Activated T-cell treated with anti-CD3 and anti-CD28 coated beads for 24 hours (primary cell): ENCODE data around the gene TEX22.

Source experiments
- DNase-seq: peaks from one replicate; pipeline ENCODE4 v3.0.0-alpha.2; 2020; ENCODE audit warnings: low read depth

The TEX22 gene

GRCh38 chr14:105439710-105440553 is 41.6 kb downstream of the TEX22 start:
- no peak for DNase-seq

DNA sequence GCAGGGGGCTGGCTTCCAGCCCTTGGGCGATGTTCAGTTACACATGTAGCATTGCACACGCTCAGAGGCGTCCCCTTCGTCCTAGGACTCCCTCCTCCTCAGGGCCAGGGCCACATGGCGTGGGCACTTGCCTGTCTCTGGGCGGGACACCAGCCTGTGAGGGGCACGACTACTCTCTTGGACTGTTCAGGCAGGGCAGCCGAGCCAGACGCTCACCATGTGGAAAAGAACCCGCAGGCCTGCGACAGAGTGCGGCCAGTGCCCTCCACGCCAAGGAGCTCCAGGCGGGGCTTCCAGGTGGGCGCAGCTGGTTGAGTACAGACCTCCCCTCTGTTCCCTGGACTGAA is 42.2 kb downstream of the TEX22 start:
- DNase-seq, result no peak

GRCh38 chr14:105440992-105441391 is 42.7 kb downstream of the TEX22 start:
- DNase-seq, result no peak

DNA sequence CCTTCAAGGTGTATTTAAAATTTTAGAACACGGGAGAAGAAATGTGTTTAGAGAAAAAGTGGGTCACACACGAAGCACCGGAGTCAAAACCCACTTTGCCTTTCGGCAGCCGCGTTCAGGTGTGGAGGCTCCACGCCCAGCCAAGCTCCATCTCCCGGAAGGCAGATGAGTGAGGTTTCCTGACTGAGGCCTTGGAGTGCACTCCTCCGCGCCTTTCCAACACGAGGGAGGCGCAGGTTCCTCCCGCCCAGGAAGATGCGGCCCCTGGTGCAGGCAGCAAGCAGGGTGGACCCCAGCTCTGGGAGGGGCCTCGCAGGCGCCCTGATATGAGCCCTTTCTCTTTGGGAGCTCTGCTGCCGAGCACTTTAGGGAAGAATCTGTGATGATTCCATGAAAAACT is 43.8 kb downstream of the TEX22 start:
- no peak for DNase-seq

DNA sequence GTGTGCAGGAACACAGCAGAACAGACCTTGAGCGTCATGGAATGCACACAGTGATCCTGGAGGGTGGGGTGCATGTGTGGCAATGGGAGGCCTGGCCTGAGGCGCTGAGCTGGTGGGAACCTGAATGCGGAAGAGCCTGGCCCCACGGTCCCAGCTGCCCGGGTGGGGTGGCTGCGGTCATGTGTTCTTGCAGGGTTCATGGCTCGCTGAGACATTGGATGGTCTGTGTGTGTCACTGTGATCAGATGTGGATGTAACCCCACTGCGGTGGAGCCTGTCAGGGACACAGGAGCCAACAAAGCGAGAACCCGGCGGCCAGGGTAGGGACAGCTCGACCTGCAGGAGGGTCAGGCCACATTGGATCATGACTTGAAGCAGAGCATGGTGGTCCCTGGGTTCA is 44.5 kb downstream of the TEX22 start:
- no peak for DNase-seq

DNA sequence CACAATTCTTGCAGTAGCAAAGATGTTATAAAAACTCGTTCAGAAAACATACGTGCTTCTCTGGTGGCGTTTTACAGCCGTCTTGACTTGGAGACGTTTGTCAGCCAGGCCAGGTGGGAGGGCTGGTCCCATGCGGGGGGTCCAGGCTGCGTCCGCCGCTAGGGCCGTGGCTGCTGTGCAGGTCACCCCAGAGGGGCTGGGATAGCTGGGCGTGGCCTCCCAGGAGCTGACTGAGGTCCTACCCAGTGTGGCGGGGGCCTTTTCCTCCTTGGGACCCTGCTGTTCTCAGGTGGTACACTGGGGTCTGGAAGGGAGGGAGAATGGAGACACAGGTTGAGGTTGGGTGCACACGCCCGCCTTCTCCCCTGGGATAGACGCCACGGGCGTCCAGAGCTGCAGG is 46.5 kb downstream of the TEX22 start:
- DNase-seq, result no peak

DNA sequence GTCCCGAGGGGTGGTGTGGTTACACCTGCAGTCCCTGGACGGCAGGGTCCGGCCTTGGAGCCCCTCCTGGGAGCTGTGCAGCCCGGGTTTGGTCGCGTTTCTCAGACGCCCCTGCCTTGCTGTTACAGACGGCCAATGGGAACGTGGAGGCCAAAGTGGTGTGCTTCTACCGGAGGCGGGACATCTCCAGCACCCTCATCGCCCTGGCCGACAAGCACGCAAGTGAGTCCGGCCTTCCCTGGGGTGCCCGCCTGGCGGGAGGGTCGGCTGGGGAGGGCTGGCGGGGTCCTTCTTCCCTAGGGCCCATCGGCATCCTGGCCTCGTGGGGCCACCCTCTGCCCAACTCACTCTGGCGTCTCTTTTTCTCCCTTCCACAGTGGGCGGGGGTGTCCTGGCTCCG is 47.0 kb downstream of the TEX22 start:
- no peak for DNase-seq

DNA sequence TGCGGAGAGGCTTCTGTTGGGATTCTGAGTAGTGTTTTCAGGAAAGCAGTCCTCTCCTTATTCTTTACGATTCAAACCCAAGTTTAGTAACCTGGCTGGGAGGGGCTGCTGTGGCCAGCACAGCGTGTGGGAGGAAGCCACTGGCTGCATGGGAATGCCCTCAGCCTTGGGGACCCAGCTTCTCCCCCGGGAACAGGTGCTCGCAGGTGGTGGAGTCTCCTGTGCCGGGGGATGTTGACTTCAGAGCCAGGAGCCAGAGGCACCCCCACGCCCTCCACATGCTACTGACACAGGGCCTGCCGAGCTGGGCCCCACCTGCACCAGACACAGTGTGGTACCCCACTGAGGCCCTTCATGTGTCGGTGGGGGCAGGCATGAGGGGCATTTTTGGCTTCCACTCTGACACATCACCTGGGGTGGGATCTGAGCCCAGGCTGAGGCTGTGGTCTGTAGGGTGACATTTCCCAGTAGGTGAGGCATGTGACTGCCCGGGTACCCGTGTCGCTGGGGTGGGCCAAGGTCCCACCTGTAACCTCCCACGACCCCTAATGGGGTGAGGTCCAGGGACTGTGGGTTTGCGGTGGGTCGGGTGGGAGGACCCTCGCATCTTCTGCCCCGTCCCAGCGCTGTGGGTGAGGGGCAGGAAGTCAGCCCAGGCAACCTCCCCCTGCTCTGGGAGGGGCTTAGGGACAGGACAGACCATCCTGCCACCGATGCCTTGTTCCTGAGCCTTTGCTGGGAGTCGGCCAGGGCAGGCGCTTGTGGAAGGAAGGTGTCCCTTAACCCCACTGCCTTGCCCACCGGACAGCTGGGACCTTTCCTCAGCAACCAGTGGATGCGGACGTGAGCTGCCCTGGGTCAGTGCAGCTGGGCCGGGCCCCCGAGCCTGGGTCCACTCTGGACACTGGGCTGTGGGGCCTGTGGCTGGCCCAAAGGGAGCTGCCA is 47.8 kb downstream of the TEX22 start:
- no peak for DNase-seq

DNA sequence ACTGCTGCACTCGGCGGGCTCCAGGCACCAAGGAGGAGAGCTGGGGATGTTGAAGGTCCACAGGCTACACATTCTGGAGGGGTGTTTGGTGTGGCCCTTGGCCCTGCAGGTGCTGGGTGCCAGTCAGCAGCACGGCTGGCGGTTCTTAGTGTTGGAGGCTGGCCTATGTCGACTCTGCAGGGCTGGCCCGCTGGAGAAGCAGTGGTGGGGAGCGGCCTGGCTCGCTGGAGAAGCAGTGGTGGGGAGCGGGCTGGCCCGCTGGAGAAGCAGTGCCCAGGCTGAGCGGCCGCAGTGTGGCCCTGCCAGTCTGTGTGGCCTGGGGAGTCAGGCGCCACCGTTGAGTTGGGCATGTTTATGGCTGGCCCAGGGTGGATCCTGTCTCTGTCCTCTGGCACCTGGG is 48.6 kb downstream of the TEX22 start:
- no peak for DNase-seq

- DNase-seq, result no peak
Observed at GRCh38 chr14:105447651-105448640, 49.6 kb downstream of the TEX22 start.

DNA sequence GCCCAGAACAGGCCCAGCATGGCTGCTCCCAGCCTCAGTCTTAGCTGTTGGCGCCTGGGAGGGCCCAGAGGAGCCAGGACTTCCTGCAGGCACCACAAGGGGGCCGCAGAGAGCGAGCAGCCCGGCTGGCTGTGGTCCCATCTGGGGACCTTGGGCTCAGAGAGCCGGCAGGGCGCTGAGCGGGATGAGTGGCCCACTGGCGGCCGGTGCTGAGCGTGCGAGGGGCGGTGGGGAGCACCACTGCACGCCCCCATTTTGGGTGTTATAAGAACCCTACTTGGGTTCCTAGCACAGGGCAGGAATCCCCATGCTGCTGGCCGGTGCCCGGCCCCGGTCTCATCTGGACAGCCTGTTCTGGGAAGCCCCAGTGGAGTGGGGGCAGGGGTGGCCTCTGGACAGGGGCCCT is 50.4 kb downstream of the TEX22 start:
- peak; percentile 52 for DNase-seq

GRCh38 chr14:105449276-105450122 is 51.2 kb downstream of the TEX22 start:
- no peak for DNase-seq

GRCh38 chr14:105450123-105450505 is 51.8 kb downstream of the TEX22 start:
- no peak for DNase-seq

DNA sequence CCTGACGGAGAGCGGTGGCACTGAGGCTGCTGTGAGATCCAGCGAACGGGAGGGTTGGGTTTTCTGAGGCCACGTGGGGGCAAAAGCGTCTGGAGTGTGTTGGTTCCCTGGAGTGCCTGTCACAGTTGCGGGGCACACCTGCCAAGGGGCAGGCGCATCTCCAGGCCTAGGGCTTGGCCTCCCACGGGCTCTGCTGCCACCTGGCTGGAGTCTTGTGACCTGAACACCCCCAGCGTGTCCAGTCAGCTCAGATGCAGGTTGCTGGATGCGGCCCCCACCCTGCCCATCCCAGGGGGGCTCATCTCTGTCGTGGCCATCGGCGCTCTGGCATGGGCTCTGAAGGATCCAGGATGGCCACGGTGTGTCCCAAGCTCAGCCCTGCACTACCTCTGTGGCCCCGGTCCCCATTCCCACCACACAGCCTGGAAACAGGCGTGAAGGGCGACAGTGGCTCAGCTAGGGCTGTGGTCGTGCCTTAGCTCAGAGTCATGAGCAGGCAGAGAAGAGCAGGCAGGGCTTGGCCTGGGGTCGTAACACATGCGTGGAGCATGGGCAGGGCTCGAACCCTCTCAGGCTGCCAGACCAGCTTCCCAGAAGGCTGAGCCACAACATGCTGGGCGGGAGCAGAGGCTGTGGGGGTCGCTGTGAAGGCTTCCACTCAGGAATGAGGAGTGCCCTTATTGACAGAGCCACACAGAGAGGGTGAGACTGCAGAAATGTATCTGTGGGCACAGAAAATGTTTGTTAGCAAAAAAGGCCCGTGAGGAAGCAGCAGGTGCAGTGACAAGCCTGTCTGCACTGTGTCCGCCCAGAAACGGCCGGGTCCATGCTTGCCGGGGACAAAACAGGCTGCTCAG is 52.8 kb downstream of the TEX22 start:
- no peak for DNase-seq

DNA sequence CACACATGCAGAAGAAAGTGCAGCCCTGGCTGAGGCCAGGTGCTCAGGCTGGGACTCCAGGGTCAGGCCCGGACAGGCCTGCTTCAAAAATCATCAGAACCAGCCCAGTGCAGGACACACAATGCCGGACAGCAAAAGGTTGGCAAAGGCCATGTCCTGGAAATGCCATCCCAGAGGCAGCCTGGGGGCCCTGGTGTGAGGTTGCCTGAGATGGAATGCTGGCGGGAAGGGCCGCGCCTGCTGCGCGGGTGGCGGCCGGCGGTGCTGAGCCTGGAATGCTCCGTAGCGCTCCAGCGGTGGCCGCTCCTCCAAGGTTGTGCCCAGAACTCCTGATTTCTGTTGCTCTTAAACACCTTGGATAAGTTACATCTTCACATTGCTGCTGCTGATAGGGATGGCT is 54.6 kb downstream of the TEX22 start:
- no peak for DNase-seq

DNA sequence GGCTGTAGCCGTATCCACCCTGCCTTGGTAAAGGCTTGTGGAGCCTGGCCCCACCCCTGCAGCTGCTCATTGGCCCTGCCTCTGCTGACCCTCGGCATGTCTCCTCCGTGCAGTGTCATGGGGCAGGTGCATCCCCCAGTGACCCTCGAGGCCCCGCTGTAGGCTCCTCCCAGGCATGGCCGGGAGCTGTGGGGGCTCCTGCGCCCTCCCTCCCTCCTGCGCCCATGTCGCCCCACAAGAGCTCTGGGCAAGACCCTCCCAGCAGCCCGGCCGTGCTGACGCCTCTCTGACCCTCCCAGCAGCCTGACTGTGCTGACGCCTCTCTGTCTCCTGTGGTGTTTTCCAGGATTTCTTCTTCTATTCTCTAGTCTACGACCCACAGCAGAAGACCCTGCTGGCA is 55.5 kb downstream of the TEX22 start:
- DNase-seq, result no peak

DNA sequence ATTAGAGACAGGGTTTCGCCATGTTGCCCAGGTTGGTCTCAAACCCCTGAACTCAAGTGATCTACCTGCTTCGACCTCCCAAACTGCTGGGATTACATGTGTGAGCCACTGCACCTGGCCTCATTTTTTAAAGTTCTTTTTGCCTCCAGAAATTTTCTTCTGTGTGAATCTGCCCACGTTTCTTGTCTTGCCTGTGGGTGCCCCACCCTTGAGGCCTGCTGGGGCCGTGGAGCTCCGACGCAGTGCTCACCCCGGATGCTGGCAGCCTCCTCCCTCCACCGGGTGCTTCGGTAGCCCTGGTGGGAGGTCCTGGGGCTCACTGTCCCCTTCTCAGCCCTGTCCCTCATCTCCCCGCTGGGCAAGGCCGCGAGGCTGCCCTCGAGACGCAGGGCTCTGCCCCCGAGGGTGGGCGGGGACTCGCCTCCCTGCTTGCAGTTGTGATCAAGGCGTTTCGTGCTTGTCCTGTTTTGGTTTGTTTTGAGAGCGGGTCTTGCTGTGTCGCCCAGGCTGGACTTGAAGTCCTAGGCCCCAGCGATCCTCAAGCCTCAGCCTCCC is 56.8 kb downstream of the TEX22 start:
- DNase-seq, result no peak

DNA sequence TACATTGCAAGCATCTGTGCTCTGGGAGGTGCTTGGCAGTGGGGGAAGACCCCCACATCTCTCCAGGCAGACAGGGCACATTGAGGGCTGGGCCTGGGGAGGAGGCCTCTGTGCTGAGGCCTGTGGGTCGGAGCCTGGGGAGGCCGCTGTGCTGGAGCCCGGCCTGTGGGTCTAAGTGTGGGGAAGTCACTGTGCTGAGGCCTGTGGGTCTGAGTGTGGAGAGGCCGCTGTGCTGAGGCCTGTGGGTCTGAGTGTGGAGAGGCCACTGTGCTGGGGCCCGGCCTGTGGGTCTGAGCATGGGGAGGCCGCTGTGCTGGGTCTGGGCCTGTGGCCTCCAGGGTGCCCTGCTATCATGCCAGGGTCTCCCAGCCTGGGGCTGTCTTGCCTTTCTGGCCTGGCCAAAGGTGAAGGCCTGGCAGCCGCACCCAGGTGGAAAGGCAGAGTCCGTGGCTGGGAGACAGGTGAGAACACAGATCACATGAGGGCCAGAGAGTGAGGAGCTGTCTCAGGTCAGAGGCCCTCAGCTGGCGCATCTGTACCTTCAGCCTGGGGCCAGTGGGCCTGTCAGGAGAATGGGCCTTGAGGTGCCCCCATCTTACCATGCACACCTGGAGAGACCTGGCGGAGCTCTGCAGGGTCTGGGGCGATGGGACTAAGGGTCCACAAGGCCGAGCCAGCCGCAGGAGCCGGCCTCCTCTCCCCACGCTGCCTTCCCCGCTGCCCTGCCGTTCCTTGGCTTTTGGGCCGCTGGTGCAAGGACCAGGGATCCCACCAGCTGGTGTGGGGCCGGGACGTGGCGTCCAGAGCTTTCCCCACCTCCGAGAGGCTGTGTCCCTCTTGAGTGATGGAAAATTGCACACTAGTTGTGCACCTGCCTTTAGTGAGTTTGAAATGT is 57.7 kb downstream of the TEX22 start:
- DNase-seq, result no peak
